Prostate gland (tissue), 2 donors: ENCODE measurements around the gene FBXO10. TPM values are rescaled to one million over a fixed set of nuclear protein-coding genes. Genes with fewer than 3 reads are reported as not detected.
"Not testable (repeated sequence)": the region's sequence is repeated elsewhere in the genome, so short reads cannot be mapped to it uniquely, and the experiment has no call there.

Source experiments
- DNase-seq: peaks from one replicate; pipeline ENCODE4 v3.0.0-alpha.2; 2019; ENCODE audit warnings: low spot score
- H3K27ac ChIP-seq, 2 donors: fragments of 200-600 bp; sonication (generic); 2 replicates each; pipeline ENCODE4 v1.5.1; 2017 to 2019
- H3K27me3 ChIP-seq: fragments of 200-600 bp; sonication (generic); replicated peaks from 2 replicates; pipeline ENCODE4 v1.5.1; 2019; ENCODE audit not compliant: insufficient read depth
- H3K36me3 ChIP-seq, 2 donors: fragments of 200-600 bp; sonication (generic); 1 replicate in 1 of 2; 2 replicates in 1 of 2; pipeline versions ENCODE4 v1.5.1 to v1.8.1; 2017 to 2019
- H3K4me1 ChIP-seq: fragments of 200-600 bp; sonication (generic); replicated peaks from 2 replicates; pipeline ENCODE4 v1.5.1; 2019
- H3K4me3 ChIP-seq, 2 donors: fragments of 200-600 bp; sonication (generic); 2 replicates each; pipeline ENCODE4 v1.5.1; 2017 to 2019
- H3K9me3 ChIP-seq: fragments of 200-600 bp; sonication (generic); 2 replicates; pipeline ENCODE4 v1.5.1; 2017
- POLR2A ChIP-seq: fragments of 450-650 bp; IDR thresholded peaks from one replicate; pipeline ENCODE4 v1.6.1; 2016; ENCODE audit warnings: antibody characterized with exemption, mild to moderate bottlenecking
- POLR2AphosphoS5 ChIP-seq: sonication (generic); formaldehyde crosslinking; IDR thresholded peaks from one replicate; pipeline ENCODE4 v1.6.1; 2017; ENCODE audit warnings: antibody characterized with exemption
- WGBS: methylation state at CpG from one replicate; pipeline ENCODE4 v1.1.5; 2018; 5-methylcytosine and 5-hydroxymethylcytosine counted together
- intact Hi-C: fragments of 100-400 bp; cut with DNase I; formaldehyde crosslinking; loops from one replicate; pipeline ENCODE4 v1.14.2; 2022
- total RNA-seq, 2 donors: library from RNA; depleted of rRNA; stranded (reverse); fragments of >200 nt; gene quantifications; one replicate each; pipeline ENCODE4 v1.1.0, GENCODE V29; 2016
- TF ChIP-seq, protein P1 (sequence below), 4 experiments: fragments of 200-600 bp in 2 of 4; fragments of 450-650 bp in 2 of 4; sonication (generic) in 2 of 4; IDR thresholded peaks; 1 replicate in 3 of 4; 2 replicates in 1 of 4; pipeline ENCODE4 v1.5.1; 2016 to 2019; ENCODE audit warnings: antibody characterized with exemption in 4 of 4, mild to moderate bottlenecking in 2 of 4, moderate library complexity in 2 of 4

FBXO10 gene
- total RNA-seq, 2 donors from 2014 or later = 8.5 to 17.6 TPM

DNA sequence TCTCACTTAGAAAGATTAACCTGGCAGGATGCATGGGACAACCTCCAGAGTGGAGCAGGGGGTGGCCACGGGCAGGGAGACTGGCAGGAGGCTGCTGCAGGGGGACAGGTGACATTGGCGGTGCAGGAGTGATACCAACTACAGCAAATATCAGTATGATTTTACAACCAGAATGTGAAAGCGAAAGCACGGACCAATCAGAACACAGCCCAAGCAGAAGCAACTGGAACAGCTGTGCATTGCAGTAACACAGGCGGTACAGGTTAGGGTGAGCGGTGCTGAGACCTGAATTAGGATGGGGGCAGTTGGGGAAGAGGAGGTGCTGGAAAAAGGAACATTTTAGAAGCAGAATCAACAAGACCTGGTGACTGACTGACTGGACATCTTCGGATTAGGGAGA, 61.2 kb downstream of the FBXO10 start:
- Histone ChIP-seq H3K9me3 (no peaks in the 10 kb centered on the region), H3K36me3 (no peaks in the 10 kb centered on the region), H3K4me1 (no peaks in the 10 kb centered on the region), H3K27me3 (no peaks in the 10 kb centered on the region), H3K4me3 (no peak overlapping the region), H3K27ac (no peak overlapping the region)
- DNase-seq = no peak
- 90% methylated on average over 7 of the region's 7 CpGs for WGBS
- no peak for TF ChIP-seq POLR2AphosphoS5
- no peak for TF ChIP-seq POLR2A
- TF ChIP-seq, protein P1, sequence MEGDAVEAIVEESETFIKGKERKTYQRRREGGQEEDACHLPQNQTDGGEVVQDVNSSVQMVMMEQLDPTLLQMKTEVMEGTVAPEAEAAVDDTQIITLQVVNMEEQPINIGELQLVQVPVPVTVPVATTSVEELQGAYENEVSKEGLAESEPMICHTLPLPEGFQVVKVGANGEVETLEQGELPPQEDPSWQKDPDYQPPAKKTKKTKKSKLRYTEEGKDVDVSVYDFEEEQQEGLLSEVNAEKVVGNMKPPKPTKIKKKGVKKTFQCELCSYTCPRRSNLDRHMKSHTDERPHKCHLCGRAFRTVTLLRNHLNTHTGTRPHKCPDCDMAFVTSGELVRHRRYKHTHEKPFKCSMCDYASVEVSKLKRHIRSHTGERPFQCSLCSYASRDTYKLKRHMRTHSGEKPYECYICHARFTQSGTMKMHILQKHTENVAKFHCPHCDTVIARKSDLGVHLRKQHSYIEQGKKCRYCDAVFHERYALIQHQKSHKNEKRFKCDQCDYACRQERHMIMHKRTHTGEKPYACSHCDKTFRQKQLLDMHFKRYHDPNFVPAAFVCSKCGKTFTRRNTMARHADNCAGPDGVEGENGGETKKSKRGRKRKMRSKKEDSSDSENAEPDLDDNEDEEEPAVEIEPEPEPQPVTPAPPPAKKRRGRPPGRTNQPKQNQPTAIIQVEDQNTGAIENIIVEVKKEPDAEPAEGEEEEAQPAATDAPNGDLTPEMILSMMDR (IDR thresholded peaks at IDR 0.05) = no peak
- intact Hi-C loops = no loop called here

GRCh38 chr9:37514415-37514814, 61.8 kb downstream of the FBXO10 start:
- intact Hi-C loops, H3K27ac ChIP-seq, H3K27me3 ChIP-seq, H3K4me3 ChIP-seq, DNase-seq, H3K36me3 ChIP-seq, H3K9me3 ChIP-seq, H3K4me1 ChIP-seq: not testable (repeated sequence)
- whole genome bisulfite sequencing = 96% methylated on average over 10 of the region's 10 CpGs

- intact Hi-C loops = no loop called here
- TF ChIP-seq POLR2AphosphoS5 = no peak
- H3K4me1 ChIP-seq = no peaks in the 10 kb centered on the region
Measured at GRCh38 chr9:37512437-37512836, 63.7 kb downstream of the FBXO10 start.

GRCh38 chr9:37511016-37512010, 64.9 kb downstream of the FBXO10 start:
- TF ChIP-seq, protein P1 (IDR thresholded peaks at IDR 0.05) = no peak
- TF ChIP-seq POLR2A (no peak), POLR2AphosphoS5 (no peak)
- H3K36me3 ChIP-seq = no peaks in the 10 kb centered on the region

More at GRCh38 chr9:37512437-37512836, 63.7 kb downstream of the FBXO10 start:
- no peak overlapping the region for H3K27ac ChIP-seq
- H3K36me3 ChIP-seq = no peaks in the 10 kb centered on the region
- no peaks in the 10 kb centered on the region for H3K9me3 ChIP-seq
- H3K27me3 ChIP-seq = no peaks in the 10 kb centered on the region
- no peak for DNase-seq
- WGBS = 72% methylated on average over 11 of the region's 12 CpGs
- H3K4me3 ChIP-seq = no peak overlapping the region

DNA sequence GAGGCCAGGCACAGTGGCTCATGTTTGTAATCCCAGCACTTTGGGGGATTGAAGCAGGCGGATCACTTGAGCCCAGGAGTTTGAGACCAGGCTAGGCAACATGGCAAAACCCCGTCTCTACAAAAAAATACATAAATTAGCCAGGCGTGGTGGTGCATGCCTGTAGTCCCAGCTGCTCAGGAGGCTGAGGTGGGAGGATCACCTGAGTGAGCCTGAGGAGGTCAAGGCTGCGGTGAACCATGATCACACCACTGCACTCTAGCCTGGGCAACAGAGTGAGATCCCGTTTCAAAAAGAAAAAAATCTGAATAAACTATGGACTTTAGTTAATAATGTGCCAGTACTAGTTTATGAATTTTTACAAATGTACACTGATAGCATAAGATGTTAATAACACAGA, 66.1 kb downstream of the FBXO10 start:
- H3K4me3 ChIP-seq, H3K27me3 ChIP-seq, DNase-seq, H3K27ac ChIP-seq, H3K4me1 ChIP-seq, H3K36me3 ChIP-seq, intact Hi-C loops, H3K9me3 ChIP-seq: not testable (repeated sequence)
- 86% methylated on average over 5 of the region's 5 CpGs for WGBS

More at GRCh38 chr9:37511016-37512010, 64.9 kb downstream of the FBXO10 start:
- Histone ChIP-seq H3K4me1 (no peaks in the 10 kb centered on the region), H3K27ac (no peak overlapping the region), H3K4me3 (no peak overlapping the region), H3K9me3 (no peaks in the 10 kb centered on the region), H3K27me3 (no peaks in the 10 kb centered on the region)
- intact Hi-C loops = no loop called here
- no peak for DNase-seq
- 79% methylated on average over 15 of the region's 15 CpGs for WGBS

GRCh38 chr9:37509536-37509935, 66.6 kb downstream of the FBXO10 start:
- 83% methylated on average over 7 of the region's 7 CpGs for WGBS
- H3K9me3 ChIP-seq = no peaks in the 10 kb centered on the region
- no peaks in the 10 kb centered on the region for H3K4me1 ChIP-seq
- no peak overlapping the region for H3K27ac ChIP-seq
- H3K27me3 ChIP-seq = no peaks in the 10 kb centered on the region
- no peak overlapping the region for H3K4me3 ChIP-seq
- intact Hi-C loops = no loop called here
- DNase-seq = no peak
- H3K36me3 ChIP-seq = no peaks in the 10 kb centered on the region
- no peak for TF ChIP-seq POLR2AphosphoS5
- TF ChIP-seq POLR2A = no peak
- TF ChIP-seq, protein P1 (IDR thresholded peaks at IDR 0.05) = no peak
